ENCODE measurements around the gene XK.

DNA sequence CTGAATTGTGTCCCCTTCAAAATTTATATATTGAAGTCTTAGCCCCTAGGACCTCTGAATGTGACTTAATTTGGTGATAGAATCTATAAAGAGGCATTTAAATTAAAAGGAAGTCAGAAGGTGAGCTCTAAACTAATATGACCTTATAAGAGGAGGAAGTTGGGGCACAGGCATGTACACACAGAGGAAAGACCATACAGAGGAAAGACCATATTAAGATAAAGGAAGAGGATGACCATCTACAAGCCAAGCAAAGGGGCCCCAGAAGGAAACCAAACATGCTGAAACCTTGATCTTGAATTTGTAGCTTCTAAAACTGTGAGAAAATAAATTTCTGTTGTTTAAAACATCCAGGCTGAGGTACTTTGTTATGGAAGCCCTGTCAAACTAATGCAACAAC, 67.3 kb downstream of the XK start:
- TF ChIP-seq CTCF (IDR thresholded peaks at IDR 0.05; ENCODE audit: insufficient read depth, low read length, poor library complexity, severe bottlenecking) (no peak), EZH2phosphoT487 (conservative IDR thresholded peaks at IDR 0.05; ENCODE audit: low read length) (no peak)

All from SU-DHL-6 (cell line).